Peyer's patch (tissue), 4 donors: ENCODE measurements around the gene PINK1.

Experiments
- POLR2A ChIP-seq, 2 donors: fragments of 450-650 bp; IDR thresholded peaks; one replicate each; pipeline ENCODE4 v1.5.1; 2017; ENCODE audit warnings: antibody characterized with exemption in 2 of 2, mild to moderate bottlenecking in 2 of 2, moderate library complexity in 2 of 2
- TF ChIP-seq, protein P1 (sequence below), 6 experiments: fragments of 450-650 bp in 4 of 6; fragments of 200-600 bp in 2 of 6; sonication (generic) in 1 of 6; IDR thresholded peaks; one replicate each; pipeline ENCODE4 v1.5.1; 2017 to 2019; ENCODE audit warnings: antibody characterized with exemption in 6 of 6, mild to moderate bottlenecking in 3 of 6, moderate library complexity in 1 of 6

DNA sequence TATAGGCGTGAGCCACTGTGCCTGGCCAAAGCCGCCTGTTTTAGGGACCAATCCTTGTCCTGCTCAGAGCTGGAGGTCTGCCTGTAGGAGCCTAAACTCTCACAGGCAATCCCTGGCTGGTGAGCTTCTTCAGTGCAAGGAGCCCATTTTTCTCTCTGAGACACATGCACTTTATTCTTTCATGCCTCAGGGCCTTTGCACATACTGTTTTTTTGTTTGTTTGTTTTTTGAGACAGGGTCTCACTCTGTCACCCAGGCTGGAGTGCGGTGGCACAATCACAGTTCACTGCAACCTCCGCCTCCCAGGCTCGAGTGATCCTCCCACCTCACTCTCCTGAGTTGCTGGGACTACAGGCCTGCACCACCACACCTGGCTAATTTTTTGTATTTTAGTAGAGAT is 21.6 kb upstream of the PINK1 start:
- TF ChIP-seq, protein P1, sequence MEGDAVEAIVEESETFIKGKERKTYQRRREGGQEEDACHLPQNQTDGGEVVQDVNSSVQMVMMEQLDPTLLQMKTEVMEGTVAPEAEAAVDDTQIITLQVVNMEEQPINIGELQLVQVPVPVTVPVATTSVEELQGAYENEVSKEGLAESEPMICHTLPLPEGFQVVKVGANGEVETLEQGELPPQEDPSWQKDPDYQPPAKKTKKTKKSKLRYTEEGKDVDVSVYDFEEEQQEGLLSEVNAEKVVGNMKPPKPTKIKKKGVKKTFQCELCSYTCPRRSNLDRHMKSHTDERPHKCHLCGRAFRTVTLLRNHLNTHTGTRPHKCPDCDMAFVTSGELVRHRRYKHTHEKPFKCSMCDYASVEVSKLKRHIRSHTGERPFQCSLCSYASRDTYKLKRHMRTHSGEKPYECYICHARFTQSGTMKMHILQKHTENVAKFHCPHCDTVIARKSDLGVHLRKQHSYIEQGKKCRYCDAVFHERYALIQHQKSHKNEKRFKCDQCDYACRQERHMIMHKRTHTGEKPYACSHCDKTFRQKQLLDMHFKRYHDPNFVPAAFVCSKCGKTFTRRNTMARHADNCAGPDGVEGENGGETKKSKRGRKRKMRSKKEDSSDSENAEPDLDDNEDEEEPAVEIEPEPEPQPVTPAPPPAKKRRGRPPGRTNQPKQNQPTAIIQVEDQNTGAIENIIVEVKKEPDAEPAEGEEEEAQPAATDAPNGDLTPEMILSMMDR (IDR thresholded peaks at IDR 0.05): no peak
- TF ChIP-seq POLR2A (IDR thresholded peaks at IDR 0.05): no peak
